Right lobe of liver (tissue), 6 donors: ENCODE measurements around the gene PNCK. TPM values are rescaled to one million over a fixed set of nuclear protein-coding genes. Genes with fewer than 3 reads are reported as not detected.
A peak's percentile ranks its signal among the peaks of the same experiment; 100 is the strongest.

Source experiments
- ATAC-seq, 4 donors: fragments of 200-7000 bp; cut with Tn5 transposase; one replicate each; pipeline ENCODE4 v1.9.1; 2020; ENCODE audit warnings: mild to moderate bottlenecking in 4 of 4, moderate library complexity in 4 of 4
- DNase-seq, 3 donors: peaks; one replicate each; pipeline ENCODE4 v3.0.0-alpha.2; 2020
- H3K27ac ChIP-seq, 3 donors: fragments of 200-600 bp; one replicate each; pipeline ENCODE4 v1.8.0; 2022
- H3K27me3 ChIP-seq, 2 donors: fragments of 200-600 bp; one replicate each; pipeline ENCODE4 v1.8.0; 2022
- H3K36me3 ChIP-seq, 4 donors: fragments of 200-600 bp; sonication (generic) in 1 of 4; one replicate each; pipeline versions ENCODE4 v1.5.1 to v1.8.0; 2017 to 2022; ENCODE audit warnings: control low read depth in 1 of 4
- H3K4me1 ChIP-seq, 4 donors: fragments of 200-600 bp; sonication (generic) in 1 of 4; one replicate each; pipeline versions ENCODE4 v1.5.1 to v1.8.0; 2017 to 2022; ENCODE audit warnings: control low read depth in 1 of 4
- H3K4me3 ChIP-seq, 3 donors: fragments of 200-600 bp; one replicate each; pipeline ENCODE4 v1.8.0; 2022
- H3K9me3 ChIP-seq, 4 donors: fragments of 200-600 bp; sonication (generic) in 1 of 4; one replicate each; pipeline versions ENCODE4 v1.5.1 to v1.8.0; 2017 to 2022; ENCODE audit warnings: control low read depth in 1 of 4
- POLR2A ChIP-seq: fragments of 450-650 bp; IDR thresholded peaks from one replicate; pipeline ENCODE4 v1.6.1; 2017; ENCODE audit warnings: antibody characterized with exemption, mild to moderate bottlenecking
- WGBS: methylation state at CpG from one replicate; pipeline ENCODE4 v1.1.6; 2018; ENCODE audit warnings: low coverage, low lambda C conversion rate; ENCODE audit not compliant: insufficient coverage; ENCODE audit errors: missing lambda C conversion rate; 5-methylcytosine and 5-hydroxymethylcytosine counted together
- intact Hi-C, 2 donors: fragments of 100-400 bp; cut with DNase I; formaldehyde crosslinking; loops; one replicate each; pipeline versions ENCODE4 v1.11.2 to v1.14.1; 2022
- total RNA-seq, 6 experiments: library from RNA; depleted of rRNA in 2 of 6; stranded (reverse); fragments of >200 nt in 2 of 6; fragmentation: NEBNext Ultra II Directional in 3 of 6; extraction: Animal tissue kit (Norgen Biotek cat#: 25700) in 3 of 6; gene quantifications; one replicate each; pipeline versions ENCODE4 v1.1.0 to v1.2.4, GENCODE V29; 2016 to 2023
- TF ChIP-seq, protein P1 (sequence below), 4 donors: fragments of 200-600 bp in 3 of 4; fragments of 450-650 bp in 1 of 4; IDR thresholded peaks; one replicate each; pipeline versions ENCODE4 v1.5.1 to v1.8.0; 2016 to 2022; ENCODE audit warnings: antibody characterized with exemption in 4 of 4, mild to moderate bottlenecking in 2 of 4
- donor health status: DM: no; HTN: yes; CAD: no.
- donor health status: DM: no; HTN: no; CAD: no.
- donor health status: DM: no; HTN: no; CAD: no.
- donor health status: DM: no; HTN: yes; CAD: no.
- donor health status: DM: no; HTN: yes; CAD: no.

The PNCK gene
- total RNA-seq, 6 experiments from 2014 or later: 0.86 TPM; not detected in 5

DNA sequence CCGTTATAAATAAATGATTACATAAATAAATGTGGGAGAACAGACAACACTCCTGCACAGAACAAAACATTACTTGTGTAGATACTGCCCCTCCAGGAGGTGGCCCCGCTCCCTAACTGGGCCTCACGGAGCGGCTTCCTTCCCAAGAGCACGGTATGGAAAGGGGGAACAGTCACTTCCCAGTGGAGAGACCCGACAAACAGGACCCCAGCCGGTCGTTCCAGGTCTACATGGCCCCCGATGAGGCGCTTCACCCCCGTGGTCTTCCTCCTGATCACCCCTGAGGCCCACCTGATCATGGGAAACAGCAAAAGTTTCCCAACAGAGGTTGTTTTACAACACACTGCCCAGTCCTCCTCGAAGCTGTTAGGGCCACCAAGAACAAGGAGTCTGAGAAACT is 7.6 kb upstream of the PNCK start:
- no peaks in the 10 kb centered on the region for H3K36me3 ChIP-seq
- ATAC-seq (no peak), DNase-seq (no peak)
- 42% methylated on average over 3 of the region's 12 CpGs for WGBS
- no peaks in the 10 kb centered on the region for H3K27me3 ChIP-seq
- H3K27ac ChIP-seq: no peak overlapping the region
- intact Hi-C loops: no loop called here
- no peak for TF ChIP-seq POLR2A
- TF ChIP-seq, protein P1, sequence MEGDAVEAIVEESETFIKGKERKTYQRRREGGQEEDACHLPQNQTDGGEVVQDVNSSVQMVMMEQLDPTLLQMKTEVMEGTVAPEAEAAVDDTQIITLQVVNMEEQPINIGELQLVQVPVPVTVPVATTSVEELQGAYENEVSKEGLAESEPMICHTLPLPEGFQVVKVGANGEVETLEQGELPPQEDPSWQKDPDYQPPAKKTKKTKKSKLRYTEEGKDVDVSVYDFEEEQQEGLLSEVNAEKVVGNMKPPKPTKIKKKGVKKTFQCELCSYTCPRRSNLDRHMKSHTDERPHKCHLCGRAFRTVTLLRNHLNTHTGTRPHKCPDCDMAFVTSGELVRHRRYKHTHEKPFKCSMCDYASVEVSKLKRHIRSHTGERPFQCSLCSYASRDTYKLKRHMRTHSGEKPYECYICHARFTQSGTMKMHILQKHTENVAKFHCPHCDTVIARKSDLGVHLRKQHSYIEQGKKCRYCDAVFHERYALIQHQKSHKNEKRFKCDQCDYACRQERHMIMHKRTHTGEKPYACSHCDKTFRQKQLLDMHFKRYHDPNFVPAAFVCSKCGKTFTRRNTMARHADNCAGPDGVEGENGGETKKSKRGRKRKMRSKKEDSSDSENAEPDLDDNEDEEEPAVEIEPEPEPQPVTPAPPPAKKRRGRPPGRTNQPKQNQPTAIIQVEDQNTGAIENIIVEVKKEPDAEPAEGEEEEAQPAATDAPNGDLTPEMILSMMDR (IDR thresholded peaks at IDR 0.05): no peak
- H3K4me1 ChIP-seq: no peaks in the 10 kb centered on the region
- no peaks in the 10 kb centered on the region for H3K9me3 ChIP-seq
- no peak overlapping the region for H3K4me3 ChIP-seq

DNA sequence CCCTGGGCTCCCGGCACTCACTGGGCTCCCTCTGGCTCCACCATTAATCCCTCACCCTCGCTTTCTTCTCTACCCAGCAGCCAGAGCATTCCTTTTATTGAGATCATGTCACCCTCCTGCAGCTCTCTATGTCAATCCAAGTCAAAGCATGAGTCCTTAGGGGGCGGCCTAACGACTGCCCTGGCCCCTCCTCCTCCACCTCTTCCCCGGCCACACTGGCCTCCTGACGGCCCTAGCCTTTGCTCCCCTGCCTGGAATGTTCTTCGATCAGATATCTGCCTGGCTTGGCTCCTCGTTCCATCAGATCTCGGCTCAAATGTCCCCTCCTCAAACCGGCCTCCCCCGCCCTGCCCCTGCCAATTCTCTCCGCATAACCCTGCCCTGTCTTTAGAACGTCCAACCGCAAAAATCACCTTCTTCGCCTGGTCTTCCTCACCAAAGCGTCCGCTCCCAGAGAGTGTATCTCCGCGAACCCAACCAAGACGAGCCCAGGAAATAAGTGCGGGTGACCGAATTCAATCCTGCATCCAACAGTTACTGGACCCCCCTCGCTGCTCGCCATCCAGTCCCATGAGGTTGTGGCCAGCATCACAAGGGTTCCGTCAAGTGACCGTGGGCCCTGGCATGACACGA is 722 bp upstream of the PNCK start:
- 63% methylated on average over 22 of the region's 27 CpGs for WGBS
- no peaks in the 10 kb centered on the region for H3K27me3 ChIP-seq
- intact Hi-C loops: loop anchor here in 1 of 2 donors (10.0 kb wide), 1 partner anchor 120 kb away; no protein-coding TSS in a partner anchor
- H3K27ac ChIP-seq: no peak overlapping the region
- no peaks in the 10 kb centered on the region for H3K36me3 ChIP-seq
- no peaks in the 10 kb centered on the region for H3K9me3 ChIP-seq
- DNase-seq (no peak), ATAC-seq (no peak)
- TF ChIP-seq POLR2A: no peak
- TF ChIP-seq, protein P1 (IDR thresholded peaks at IDR 0.05): no peak
- no peak overlapping the region for H3K4me3 ChIP-seq
- H3K4me1 ChIP-seq: no peaks in the 10 kb centered on the region

DNA sequence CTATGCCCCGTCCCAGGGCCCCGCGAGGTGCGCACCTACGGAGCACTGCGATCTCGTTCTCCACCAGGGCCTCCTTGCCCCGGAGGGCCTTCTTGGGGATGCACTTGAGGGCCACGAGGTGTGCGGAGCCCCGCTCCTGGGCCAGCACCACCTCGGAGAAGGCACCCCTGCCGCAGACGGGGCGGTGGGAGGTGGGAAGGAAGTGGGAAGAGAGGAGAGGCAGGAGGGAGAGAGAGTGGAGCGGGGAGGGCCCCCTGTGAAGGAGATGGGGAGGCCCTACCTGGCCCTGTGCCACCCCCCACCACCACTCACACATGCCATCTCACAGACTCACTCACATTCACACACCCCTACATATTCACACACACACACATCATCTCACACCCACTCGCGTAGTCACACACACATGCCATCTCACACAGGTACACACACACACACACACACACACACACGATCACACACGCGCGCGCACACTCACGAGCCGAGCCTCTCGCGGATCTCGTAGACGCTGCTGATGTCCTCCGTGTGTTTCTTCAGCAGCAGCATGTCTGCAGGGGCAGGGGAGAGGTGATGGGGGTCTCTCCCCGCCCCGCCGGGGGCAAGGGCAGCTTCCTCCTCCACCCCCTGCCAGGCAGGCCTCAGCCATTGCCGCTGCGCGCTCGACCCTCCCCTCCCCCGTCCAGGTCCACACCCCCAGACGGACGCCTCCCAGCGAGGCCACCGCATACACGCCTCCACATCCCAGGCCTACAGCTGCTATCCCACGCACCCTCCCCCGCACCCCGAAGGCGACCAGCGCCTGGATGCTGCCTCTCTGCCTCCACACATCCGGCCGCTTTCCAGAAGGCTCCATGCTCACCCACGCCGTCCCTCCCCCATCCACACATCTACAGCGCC is 834 bp downstream of the PNCK start:
- ATAC-seq (no peak), DNase-seq (no peak)
- Histone ChIP-seq H3K36me3 (no peaks in the 10 kb centered on the region), H3K9me3 (no peaks in the 10 kb centered on the region), H3K27me3 (no peaks in the 10 kb centered on the region), H3K4me3 (no peak overlapping the region), H3K4me1 (no peaks in the 10 kb centered on the region), H3K27ac (no peak overlapping the region)
- TF ChIP-seq, protein P1 (IDR thresholded peaks at IDR 0.05): no peak
- TF ChIP-seq POLR2A: no peak
- 67% methylated on average over 30 of the region's 53 CpGs for WGBS
- intact Hi-C loops: loop anchor here in 1 of 2 donors (10.0 kb wide), 1 partner anchor 118 kb away; no protein-coding TSS in a partner anchor

DNA sequence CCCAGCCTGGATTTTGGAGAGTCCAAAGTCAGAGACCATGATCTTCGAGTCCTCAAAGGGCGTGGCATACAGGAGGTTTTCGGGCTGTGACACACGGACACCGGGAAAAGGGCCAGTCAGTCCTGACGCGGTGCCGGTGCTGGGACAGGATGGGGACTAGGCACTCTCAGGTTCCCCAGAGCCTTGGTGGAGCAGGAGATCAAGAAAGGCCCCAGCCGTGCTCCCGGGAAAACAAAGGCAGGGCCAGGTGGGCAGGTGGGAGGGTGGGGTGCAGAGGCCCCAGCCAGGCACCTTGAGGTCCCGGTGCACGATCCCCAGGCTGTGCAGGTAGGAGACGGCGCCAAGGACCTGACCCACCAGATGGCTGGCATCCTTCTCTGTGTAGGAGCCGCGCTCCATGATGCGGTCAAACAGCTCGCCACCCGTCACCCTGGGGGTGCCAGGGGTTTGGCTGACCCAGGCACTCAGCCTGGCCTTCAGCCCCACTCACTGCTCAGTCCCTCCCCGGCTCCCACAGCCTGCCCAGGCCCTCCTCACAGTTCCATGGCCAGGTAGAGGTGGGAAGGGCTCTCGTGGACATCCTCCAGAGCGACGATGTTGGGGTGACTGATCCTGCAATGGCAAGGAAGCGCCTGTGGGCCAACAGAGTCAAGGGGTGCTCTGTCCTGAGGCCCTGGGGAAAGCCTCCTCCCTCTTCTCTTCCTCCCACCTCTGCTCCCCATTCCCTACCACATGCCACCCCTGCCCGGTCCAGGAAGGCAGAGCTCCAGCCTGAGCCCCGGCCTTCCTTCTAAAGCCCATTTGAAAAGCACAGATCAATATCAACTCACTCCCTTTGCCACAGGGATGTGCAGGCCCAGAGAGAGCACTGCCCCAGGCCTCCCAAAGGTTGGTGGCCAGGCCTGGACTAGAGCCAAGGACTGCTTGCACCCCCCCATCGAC is 1.8 kb downstream of the PNCK start:
- Histone ChIP-seq H3K36me3 (no peaks in the 10 kb centered on the region), H3K27ac (no peak overlapping the region), H3K27me3 (no peaks in the 10 kb centered on the region), H3K9me3 (no peaks in the 10 kb centered on the region), H3K4me3 (no peak overlapping the region), H3K4me1 (no peaks in the 10 kb centered on the region)
- 87% methylated on average over 12 of the region's 27 CpGs for WGBS
- intact Hi-C loops: loop anchor here in 1 of 2 donors (10.0 kb wide), 1 partner anchor 117 kb away; no protein-coding TSS in a partner anchor
- ATAC-seq (no peak), DNase-seq (peak in 1 of 3 donors; percentile 40)
- TF ChIP-seq, protein P1 (IDR thresholded peaks at IDR 0.05): no peak
- TF ChIP-seq POLR2A: no peak
